Stimulated activated CD4-positive, alpha-beta T cell treated with anti-CD3 and anti-CD28 coated beads, Interleukin-1b, Interleukin-23, amount 100 ng/mL, for 24 hours (primary cell): ENCODE results near the gene PLEKHG1.

Experiments
- DNase-seq, 4 experiments: peaks; one replicate each; pipeline ENCODE4 v3.0.0-alpha.2; 2020; ENCODE audit warnings: low read depth in 4 of 4, low spot score in 1 of 4

Gene PLEKHG1

GRCh38 chr6:150617496-150618460, 18.1 kb downstream of the PLEKHG1 start:
- no peak for DNase-seq

- DNase-seq, result no peak
These were observed 19.6 kb downstream of the PLEKHG1 start for GRCh38 chr6:150619275-150619674.

- DNase-seq, result no peak
These were observed 20.6 kb downstream of the PLEKHG1 start for GRCh38 chr6:150620244-150620643.

- DNase-seq, result no peak
These were observed 21.1 kb downstream of the PLEKHG1 start for GRCh38 chr6:150620763-150621162.

GRCh38 chr6:150622476-150622875, 22.8 kb downstream of the PLEKHG1 start:
- DNase-seq, result no peak

GRCh38 chr6:150622941-150623874, 23.5 kb downstream of the PLEKHG1 start:
- DNase-seq, result no peak

- DNase-seq, result no peak
These were observed 24.5 kb downstream of the PLEKHG1 start for GRCh38 chr6:150624191-150624590.

- DNase-seq, result no peak
These were observed 26.2 kb downstream of the PLEKHG1 start for GRCh38 chr6:150625927-150626326.

- no peak for DNase-seq
These were observed 27.5 kb downstream of the PLEKHG1 start for GRCh38 chr6:150627154-150627553.

GRCh38 chr6:150627585-150628025, 27.9 kb downstream of the PLEKHG1 start:
- no peak for DNase-seq

GRCh38 chr6:150628908-150629307, 29.2 kb downstream of the PLEKHG1 start:
- DNase-seq, result no peak

GRCh38 chr6:150631283-150631983, 31.7 kb downstream of the PLEKHG1 start:
- DNase-seq, result peak in 1 of 4 experiments; percentile 16

- DNase-seq, result no peak
These were observed 32.4 kb downstream of the PLEKHG1 start for GRCh38 chr6:150631984-150632642.

- no peak for DNase-seq
These were observed 33.2 kb downstream of the PLEKHG1 start for GRCh38 chr6:150632785-150633485.

GRCh38 chr6:150633486-150633834, 33.8 kb downstream of the PLEKHG1 start:
- DNase-seq, result no peak

- no peak for DNase-seq
These were observed 34.7 kb downstream of the PLEKHG1 start for GRCh38 chr6:150634176-150634963.

- no peak for DNase-seq
These were observed 35.2 kb downstream of the PLEKHG1 start for GRCh38 chr6:150634964-150635292.

GRCh38 chr6:150635906-150636514, 36.3 kb downstream of the PLEKHG1 start:
- DNase-seq, result no peak

- DNase-seq, result no peak
These were observed 37.1 kb downstream of the PLEKHG1 start for GRCh38 chr6:150636808-150637207.
